ENCODE data around the gene NKD1.

Gene NKD1

DNA sequence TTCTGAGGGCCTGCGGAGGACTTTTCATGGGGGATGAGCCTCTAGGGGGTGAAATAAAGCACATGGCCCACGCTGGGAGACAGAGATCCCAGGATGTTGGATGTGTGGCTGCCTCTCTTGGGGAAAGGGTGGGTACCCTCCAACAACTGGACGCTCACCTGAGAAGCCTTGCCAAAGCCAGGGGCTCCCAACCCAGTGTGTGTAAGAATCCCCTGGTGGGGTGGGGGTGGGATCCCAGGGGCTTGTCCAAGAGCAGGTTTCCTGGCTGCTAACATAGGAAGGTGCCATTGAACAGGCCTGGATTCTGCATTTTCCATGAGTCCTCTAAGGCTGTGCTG lies 132.3 kb downstream of the NKD1 start:
- DNase-seq = no peak

DNA sequence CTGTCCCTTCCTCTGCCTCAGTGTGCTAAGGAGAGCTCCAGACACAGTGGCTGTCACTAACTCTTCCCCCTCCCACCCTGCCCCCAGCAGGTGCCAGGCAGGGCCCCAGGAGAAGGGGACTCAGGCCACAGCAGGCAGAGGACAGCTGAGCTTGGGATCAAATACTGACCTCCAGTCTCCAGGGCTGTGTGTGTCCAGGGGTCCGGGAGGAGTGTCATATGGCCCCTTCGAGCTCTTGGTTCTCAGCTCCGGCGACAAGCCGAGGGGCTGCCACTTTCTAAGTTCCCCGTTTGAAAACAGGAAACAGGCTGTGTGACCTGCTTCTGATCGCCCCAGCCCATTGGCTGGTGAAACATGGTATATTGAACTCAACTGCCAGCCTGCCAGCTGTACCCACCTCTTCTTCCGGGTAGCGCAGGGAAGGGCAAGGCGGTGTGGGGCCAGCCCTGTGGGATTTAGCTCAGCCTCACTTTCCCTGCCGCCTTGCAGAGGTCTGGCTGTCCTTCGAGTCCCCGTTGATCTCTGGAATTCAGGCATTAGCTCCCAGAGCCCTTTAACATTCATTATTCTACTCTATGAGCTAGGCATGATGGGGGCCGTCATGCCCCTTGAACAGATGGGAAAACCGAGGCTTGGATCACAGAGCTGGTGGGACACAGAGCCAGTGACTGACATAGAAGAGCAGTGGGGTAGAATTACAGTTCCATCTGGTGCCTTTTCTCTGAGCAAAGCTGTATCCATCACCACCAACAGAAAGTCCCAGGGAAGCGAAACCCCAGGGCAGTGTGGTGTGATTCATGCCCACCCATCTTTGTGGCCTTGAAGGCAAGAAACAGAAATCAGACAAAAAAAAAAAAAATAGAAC lies 133.1 kb downstream of the NKD1 start, which contains the start of gene SNX20:
Gene SNX20 (minus strand): TSS at position 292 of the 865 bp plus-strand sequence. CDS start 3,786 bp downstream, outside the sequence.
- DNase-seq = no peak

DNA sequence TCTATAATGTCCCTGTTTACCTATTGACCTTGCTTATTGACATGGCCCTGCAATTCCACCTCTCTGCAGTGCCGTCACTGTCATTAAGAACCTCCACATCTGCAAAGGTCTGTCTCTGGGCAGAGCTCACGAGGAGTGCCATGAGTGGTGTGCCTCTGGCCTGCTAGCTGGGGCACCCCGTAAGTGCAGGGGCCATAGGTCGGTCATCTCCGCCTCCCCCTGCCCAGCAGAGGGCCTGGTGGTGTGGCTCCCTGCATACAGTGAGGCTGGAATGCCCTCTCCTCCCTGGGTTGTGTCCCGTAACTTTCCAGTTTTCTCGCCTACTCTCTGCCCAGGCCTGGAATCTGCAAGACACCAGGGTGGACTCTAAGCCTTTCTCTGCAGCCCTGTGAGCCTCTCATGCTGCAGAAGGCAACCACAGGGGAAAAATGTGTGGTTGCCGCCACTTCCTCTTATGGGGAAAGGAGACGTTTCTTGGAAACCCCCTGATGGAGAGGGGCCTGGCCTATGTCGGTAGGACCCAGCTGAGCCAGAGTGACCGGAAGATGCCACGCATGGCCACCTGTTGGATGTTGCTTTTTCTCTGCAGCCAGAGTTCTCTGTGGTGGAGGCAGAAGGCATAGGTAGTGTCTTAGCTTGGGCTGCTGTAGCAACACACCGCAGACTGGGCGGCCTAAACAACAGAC lies 135.6 kb downstream of the NKD1 start:
- no peak for DNase-seq

DNA sequence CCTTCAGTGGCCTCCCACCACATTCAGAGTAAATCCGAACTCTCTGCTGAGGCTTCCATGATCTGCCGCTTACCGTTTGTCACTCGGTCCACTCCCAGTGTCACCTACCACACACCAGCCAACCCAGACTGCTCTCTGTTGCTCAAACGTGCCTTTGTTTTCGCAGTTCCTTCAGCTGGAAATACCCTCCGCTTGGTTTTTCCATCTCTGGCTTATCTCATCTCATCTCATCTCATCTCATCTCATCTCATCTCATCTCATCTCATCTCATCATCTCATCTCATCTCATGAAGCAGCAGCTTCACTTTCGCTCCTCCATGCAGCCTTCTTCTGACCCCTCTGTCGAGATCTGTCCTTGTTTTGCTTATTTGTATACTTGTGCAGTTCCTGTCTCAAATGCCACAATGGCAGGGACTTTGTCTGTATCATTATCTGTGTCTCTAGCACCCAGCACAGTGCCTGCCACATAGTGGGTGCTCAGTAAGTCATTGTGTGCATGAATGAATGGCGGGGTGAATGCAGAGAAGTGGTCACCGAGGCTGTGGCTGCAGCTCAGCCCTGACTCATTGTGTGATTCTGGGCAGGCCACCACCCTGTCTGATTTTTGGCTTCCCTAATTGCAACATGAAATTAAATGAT lies 136.7 kb downstream of the NKD1 start:
- DNase-seq = no peak

- no peak for DNase-seq
Observed at GRCh38 chr16:50685462-50686063, 137.4 kb downstream of the NKD1 start.

DNA sequence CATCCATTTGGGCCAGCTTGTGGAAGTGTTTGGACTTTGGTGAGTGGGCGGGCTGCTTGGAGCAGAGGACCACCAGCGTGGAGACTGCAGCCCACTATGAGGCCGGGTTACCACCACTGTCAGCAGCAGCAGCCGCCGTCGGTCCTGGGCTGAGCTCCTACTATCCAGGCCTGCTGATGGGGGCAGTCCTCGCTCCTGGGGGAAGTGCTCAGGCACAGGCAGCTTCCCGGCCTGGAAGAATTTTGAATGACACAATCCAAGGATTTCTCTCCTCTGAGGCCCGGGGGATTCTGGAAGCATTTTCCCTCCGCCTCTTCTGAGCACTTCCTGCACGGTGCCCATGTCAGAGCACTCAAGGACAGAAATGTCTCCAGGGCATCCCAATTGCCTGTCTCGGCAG lies 139.9 kb downstream of the NKD1 start:
- no peak for DNase-seq

DNA sequence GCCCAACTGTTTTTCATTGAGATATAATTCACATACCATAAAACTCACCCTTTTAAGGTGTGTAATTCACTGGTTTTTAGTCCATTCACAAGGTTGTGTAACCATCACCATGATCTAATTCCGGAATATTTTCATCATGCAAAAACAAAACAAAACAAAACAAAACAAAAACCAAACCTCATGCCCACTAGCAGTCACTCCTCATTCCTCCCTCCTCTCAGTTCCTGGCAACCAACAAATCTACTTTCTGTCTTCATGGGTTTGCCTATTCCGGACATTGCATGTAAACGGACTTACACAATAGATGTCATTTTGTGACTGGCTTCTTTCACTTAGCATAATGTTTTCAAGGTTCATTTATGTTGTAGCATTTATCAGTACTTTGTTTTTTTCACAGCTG lies 140.7 kb downstream of the NKD1 start:
- DNase-seq = no peak

- no peak for DNase-seq
Observed at GRCh38 chr16:50690177-50690576, 142.0 kb downstream of the NKD1 start.

GRCh38 chr16:50692644-50692998 lies 144.4 kb downstream of the NKD1 start:
- DNase-seq = no peak

DNA sequence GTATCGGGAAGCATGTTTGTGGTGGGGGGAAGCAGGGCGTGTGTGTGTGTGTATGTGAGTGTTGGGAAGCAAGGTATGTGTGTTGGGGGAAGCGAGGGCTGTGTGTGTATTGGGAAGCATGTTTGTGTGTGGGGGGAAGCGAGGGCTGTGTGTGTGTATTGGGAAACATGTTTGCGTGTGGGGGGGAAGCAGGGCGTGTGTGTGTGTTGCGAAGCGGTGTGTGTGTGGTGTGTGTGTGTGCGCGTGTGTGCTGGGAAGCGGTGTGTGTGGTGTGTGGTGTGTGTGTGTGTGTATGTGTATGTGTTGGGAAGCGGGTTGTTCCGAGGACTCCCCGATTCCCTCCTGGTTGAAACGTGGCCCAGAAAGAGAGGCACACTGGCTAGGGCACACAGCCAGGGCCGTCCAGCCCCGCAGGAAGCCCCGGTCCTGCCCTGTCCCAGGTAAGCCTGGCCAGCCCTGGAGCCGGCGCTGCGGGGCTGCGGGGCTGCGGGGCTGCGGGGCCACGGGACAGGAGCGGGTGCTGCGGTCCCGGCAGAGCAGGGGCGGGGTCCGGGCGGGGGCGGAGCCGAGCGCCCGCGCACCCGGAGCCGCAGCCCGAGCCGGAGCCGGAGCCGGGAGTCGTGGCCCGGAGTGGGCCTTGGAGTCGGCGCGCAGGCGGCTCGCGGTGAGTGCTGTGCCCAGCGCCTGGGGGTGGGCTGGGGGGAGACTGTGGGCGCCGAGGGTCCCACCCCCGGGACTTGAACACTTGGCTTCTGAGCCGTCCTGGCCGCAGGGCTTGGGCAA lies 145.0 kb downstream of the NKD1 start, which contains the start of gene NOD2:
Gene NOD2 (plus strand): TSS at position 608 of the 783 bp plus-strand sequence. CDS start 5,890 bp downstream, outside the sequence.
- peak; percentile 89 for DNase-seq

GRCh38 chr16:50694206-50694605 lies 146.0 kb downstream of the NKD1 start:
- DNase-seq = no peak

DNA sequence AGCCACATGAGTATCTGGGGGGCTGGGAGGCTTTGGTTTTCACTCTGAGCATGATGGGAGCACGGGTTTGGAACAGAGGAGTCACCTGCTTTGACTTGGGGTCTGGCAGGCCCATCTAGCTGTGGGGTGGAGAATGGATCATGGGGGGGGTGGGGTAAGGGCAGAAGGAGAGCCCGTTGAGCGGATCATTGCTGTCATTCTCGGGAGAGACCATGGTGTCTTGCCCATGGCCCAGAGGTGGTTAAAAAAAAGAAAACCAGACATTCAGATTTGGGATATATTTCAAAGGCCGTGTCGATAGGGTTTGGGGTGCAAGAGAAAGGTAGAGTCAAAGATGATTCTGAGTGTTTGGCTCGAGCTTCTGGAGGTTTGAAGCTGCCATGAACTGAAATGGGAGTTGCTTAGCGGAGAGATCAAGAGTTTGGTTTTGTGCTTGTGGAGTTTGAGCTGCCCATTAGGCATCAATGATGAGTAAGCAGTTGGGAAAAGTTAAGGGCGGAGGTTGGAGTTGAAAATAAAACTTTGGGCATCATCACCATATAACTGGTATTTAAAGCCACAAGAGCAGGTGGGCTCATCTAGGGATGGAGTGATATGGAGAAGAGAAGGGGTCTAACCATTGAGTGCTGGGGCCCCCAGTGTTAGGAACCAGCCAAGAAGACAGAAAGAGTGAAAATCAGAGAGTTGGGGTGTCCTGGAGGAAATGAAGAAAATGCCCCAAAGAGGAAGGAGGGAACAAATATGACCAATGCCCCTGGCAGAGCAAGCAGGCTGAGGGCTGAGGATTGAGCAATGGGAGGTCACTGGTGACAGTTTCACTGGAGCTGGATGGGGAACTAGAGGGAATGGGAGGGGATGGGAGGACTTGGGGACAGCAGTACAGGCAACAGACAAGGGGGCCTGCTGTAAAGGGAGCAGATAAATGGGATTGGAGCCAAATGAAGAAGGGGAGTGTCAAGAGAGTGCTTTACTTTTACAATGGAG lies 147.1 kb downstream of the NKD1 start:
- no peak for DNase-seq

GRCh38 chr16:50696126-50696525 lies 147.9 kb downstream of the NKD1 start:
- DNase-seq = no peak

DNA sequence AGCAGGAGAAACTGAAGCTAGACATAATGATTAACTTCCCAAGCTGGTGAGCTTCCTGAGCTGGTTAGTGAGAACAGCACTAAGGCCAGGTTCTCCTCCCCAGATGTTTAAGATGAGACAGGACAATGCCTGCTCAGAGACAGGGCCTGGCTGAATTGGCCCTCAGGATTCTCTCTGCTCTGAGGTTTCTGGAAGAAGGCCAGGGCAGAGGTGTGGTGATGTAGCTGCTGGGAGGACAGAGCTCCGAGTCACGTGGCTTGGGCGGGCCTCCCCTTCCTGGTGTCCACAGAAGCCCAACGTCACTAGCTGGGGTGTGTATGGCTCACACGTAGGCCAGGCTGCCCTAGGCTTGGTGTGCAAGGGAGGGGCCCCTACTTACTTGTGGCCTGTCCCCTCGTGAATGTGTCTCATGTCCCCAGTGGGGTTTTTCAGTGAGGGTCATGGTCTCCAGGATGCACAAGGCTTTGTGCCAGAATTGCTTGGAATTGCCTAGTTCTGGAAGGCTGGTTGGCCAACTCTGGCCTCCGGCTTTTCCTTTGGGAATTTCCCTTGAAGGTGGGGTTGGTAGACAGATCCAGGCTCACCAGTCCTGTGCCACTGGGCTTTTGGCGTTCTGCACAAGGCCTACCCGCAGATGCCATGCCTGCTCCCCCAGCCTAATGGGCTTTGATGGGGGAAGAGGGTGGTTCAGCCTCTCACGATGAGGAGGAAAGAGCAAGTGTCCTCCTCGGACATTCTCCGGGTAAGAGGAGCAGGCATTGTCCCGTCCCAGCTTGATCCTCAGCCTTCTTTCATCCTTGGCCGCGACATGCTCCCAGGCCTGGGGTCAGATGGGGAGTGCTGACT lies 148.6 kb downstream of the NKD1 start:
- no peak for DNase-seq

DNA sequence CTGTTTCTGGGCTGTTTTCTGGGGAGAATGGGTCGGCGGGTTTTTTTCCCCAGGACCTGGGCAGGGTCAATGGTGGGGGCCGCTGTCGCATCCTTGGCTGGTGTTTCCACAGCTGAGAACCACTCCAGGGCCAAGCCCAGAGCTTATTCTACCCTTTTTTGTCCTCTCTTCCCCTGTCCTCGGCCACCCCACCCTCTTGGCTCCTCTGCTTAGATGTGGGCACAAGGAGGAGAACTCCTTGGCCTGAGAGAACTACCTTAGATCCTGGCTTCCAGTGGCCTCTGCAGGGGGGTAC lies 149.2 kb downstream of the NKD1 start:
- DNase-seq = no peak

DNA sequence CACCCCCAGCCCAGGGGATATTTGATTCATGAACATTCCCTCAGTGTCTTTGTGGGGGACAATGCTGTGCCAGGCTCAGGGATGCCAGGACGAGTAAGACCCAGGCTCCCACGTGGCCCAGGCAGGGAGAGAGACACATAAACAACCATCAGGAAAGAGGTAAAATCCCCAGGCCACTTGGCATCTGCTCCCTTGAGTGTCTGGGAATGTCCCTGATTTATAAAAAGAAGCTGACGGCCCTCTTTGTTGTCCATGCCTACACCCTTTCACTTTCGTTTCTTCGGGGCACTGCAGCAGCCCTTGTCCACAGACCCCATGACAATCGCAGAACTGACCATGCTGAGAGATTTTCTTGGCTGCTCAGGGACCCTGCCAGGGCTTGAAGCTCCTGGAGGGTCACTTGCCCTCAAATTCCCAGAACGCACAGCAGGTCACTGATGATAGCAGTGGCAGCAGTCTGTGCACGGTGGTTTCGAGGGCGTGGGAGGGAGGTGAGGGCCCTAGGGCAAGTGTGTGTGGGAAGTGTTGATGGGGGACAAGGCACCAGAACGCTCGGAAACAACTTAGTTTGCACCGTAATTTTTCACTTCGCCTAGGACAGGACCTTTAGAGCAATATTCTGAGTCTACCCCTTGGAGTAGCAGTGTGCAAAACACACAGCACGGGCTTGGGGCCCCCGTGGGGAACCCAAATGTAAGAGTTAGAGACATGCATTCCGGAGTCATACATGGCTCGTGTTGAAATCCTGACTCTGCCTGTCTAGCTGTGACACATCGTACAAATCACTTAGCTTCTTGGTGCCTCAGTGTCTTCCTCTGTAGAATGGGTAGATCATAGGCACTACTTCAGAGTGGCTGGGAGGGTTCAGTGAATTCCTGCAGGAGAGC lies 149.9 kb downstream of the NKD1 start:
- no peak for DNase-seq
